Measurements from ENCODE around the gene ZNF814.

The ZNF814 gene

DNA sequence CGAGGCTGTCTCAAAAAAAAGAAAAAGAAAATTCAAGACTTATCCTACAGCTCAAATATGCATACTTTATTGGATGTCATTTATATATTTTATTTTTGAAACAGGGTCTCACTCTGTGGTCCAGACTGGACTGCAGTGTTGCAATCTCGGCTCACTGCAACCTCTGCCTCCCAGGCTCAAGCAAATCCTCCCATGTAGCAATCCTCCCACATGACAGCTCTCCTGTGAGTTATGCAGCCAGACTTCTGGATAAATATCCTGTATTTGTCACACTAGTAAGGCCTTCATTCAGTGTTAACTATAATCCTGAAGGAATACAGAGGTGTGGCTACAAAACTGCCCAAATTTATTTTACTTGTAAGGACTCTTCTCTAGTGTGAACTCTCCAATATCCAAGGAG, 81.3 kb downstream of the ZNF814 start:
- TF ChIP-seq, protein P1, sequence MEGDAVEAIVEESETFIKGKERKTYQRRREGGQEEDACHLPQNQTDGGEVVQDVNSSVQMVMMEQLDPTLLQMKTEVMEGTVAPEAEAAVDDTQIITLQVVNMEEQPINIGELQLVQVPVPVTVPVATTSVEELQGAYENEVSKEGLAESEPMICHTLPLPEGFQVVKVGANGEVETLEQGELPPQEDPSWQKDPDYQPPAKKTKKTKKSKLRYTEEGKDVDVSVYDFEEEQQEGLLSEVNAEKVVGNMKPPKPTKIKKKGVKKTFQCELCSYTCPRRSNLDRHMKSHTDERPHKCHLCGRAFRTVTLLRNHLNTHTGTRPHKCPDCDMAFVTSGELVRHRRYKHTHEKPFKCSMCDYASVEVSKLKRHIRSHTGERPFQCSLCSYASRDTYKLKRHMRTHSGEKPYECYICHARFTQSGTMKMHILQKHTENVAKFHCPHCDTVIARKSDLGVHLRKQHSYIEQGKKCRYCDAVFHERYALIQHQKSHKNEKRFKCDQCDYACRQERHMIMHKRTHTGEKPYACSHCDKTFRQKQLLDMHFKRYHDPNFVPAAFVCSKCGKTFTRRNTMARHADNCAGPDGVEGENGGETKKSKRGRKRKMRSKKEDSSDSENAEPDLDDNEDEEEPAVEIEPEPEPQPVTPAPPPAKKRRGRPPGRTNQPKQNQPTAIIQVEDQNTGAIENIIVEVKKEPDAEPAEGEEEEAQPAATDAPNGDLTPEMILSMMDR (conservative IDR thresholded peaks at IDR 0.05; ENCODE audit: low read depth, low read length), result no peak
- no peak overlapping the region for H3K4me3 ChIP-seq (ENCODE audit: low read length)
- no peak for DNase-seq (ENCODE audit: low read depth)

DNA sequence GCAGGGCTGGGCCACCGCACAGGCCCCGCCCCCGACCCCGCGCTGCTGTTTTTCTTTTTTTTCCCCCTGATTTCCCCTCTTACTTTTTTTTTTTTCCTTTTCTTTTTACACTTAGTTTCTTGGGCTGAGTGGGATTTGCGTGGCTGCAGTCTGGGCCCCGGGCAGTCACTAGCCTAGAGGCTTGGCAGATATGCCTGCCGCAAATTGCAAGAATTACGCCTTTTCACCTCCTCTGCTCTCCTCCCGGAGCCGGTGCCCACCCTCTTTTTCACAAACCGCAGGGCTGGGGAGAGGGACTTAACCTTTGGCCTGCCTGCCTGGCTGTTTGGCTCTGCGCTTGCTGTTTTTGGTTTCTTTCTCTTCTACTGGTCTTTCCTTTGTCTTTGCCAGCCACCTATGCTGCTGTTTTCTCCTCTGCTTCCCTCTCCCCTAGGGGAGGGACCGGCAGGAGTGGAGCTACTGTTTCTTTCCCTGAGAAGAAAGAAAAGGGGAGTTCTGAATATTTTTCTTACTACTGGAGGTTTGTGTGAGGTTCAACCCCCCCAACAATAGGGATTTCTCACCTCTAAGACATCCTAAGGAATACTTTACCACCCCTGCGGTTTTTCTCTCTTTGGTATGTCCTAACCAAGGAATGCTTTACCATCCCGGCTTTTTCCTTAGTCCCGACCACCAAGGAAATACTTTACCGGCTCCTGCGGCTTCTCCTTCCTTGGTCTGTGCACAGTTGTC, 85.1 kb downstream of the ZNF814 start:
- peak overlapping the region; percentile 64 for H3K4me3 ChIP-seq (ENCODE audit: low read length)
- TF ChIP-seq, protein P1 (conservative IDR thresholded peaks at IDR 0.05; ENCODE audit: low read depth, low read length), result peak; percentile 3
- DNase-seq (ENCODE audit: low read depth), result peak; percentile 59

DNA sequence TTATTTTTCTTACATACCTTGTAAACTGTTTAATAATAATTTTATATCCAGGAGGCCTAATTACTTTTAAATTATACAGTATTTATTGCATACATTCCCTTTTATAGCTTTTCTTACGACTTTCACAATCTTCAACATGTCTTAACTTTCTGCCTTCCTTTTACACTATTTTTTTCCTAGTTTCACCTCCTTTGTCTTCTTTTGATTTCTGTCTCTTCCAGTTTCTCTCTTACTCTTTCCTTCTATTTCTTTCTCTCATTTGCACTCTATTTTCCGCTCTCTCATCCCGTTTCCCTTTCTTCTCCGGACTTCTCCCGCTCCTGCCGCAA, 85.6 kb downstream of the ZNF814 start:
- no peak for DNase-seq (ENCODE audit: low read depth)
- TF ChIP-seq, protein P1 (conservative IDR thresholded peaks at IDR 0.05; ENCODE audit: low read depth, low read length), result no peak
- peak overlapping the region; percentile 64 for H3K4me3 ChIP-seq (ENCODE audit: low read length)

DNA sequence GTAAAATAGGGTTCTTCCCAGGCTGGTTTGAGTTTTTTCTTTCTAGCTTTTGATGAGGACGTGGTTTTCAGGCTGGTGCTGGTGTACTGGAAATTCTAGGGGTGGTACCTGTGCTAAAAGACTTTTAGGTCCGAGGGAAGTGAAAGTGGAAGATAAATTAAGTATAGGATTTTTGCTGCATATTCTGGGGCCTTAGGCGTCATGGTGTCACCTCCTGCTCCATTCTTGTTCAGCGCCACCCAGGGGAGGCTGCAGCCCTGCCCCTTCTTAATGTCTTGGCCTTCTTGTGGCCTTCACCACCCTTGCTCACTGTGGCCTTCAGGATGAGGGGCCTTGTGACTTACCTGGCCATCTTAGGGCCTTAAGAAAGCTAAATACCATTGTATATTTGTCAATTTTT, 86.6 kb downstream of the ZNF814 start:
- H3K4me3 ChIP-seq (ENCODE audit: low read length), result no peak overlapping the region
- DNase-seq (ENCODE audit: low read depth), result no peak
- TF ChIP-seq, protein P1 (conservative IDR thresholded peaks at IDR 0.05; ENCODE audit: low read depth, low read length), result no peak

DNA sequence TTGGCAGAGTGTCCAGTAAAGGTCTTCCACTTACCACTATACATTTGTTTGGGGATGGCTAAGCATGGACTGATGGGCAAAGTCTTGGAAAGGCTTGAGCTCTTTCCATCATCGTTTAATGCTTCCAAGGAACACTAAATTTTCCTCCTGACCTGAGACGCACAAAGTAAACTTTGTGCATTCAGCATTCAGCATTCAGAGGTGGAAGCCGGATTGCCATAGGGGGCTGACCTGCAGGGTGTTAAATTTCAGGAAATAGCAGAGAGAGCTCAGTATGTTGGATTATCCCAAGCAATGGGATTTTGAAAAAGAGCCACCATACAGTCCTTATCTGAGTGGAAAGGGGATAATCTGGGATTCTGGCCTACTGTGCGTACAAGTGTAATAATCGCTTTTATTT, 88.1 kb downstream of the ZNF814 start:
- no peak for DNase-seq (ENCODE audit: low read depth)
- no peak overlapping the region for H3K4me3 ChIP-seq (ENCODE audit: low read length)
- TF ChIP-seq, protein P1 (conservative IDR thresholded peaks at IDR 0.05; ENCODE audit: low read depth, low read length), result no peak
